Measurements from ENCODE around the gene GRB2.
"Not testable (repeated sequence)": the region's sequence is repeated elsewhere in the genome, so short reads cannot be mapped to it uniquely, and the experiment has no call there.

The GRB2 gene

DNA sequence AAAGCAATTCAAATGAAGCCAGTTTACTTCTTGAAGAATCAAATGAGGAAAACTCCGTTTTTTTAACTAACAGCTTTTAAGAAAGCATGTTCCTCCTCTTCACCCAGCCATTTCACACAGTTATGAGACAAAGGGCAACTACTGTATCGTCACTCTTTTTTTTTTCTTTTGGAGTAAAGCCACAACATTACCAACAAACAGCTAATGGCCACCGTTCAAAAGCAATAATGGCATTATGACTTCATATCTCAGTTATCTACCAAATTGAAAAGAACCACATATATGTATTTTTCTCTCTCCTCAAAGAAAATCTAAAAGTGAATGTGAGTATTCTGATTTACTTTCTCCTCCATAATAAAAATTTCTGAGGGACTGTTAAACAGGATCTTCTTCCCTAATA, 14.5 kb downstream of the GRB2 start:
- H3K9ac ChIP-seq = no peak overlapping the region
- peaks cover 29% of the 10 kb centered on the region for H3K4me1 ChIP-seq
- H3K27ac ChIP-seq = no peak overlapping the region
- peaks cover 65% of the 10 kb centered on the region for H3K36me3 ChIP-seq
- H3K27me3 ChIP-seq = no peaks in the 10 kb centered on the region
- no peak for TF ChIP-seq Cebpa-rat (IDR thresholded peaks at IDR 0.05)
- H3K4me2 ChIP-seq = no peak overlapping the region
- H4K20me1 ChIP-seq = peaks cover 100% of the 10 kb centered on the region
- no peaks in the 10 kb centered on the region for H3K9me3 ChIP-seq
- no peak overlapping the region for H3K4me3 ChIP-seq

DNA sequence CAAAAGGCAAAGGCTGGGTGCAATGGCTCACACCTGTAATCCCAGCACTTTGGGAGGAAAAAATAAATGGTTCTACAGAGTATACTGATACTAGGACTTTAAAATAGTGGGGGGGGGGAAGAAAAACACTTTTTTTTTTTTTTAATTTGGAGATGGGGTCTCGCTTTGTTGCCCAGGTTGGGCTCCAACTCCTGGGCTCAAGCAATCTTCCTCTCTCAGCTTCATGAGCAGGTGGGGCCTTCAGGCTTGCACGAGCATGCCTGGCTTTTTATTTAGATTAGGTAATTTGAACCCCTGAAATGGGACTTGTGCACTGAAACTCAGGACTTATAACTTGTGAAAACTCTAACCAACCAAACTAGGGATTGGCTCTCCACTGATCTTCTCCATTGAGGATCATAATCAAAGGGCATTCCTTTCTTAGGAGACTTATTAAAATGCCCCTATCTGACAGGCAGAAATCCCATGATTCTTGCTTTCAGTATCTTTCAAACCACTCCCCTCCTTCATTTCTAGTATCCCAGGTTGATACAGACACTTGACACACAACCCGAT, 16.9 kb downstream of the GRB2 start:
- Histone ChIP-seq H3K27me3 (no peaks in the 10 kb centered on the region), H3K4me2 (no peak overlapping the region), H3K4me3 (no peak overlapping the region), H3K4me1 (peaks cover 11% of the 10 kb centered on the region), H3K36me3 (peaks cover 87% of the 10 kb centered on the region), H3K27ac (no peak overlapping the region), H3K9ac (no peak overlapping the region), H4K20me1 (peaks cover 100% of the 10 kb centered on the region), H3K9me3 (no peaks in the 10 kb centered on the region)
- no peak for TF ChIP-seq Cebpa-rat (IDR thresholded peaks at IDR 0.05)

DNA sequence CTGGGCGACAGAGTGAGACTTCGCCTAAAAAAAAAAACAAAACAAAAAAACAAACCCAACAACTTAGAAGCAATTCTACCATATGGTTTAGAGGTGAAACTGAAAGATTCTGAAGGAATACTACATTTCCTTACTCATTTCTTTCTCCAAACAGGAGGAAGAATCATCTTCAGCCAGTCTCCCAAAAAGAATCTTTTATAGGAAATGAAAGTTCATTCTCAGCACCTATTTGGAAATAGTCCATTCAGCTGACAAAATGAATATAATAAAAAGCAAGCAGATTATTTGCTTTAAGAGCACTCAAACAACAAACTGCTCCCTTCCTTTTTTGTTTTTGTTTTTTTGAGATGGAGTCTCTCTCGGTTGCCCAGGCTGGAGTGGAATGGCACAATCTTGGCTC, 17.7 kb downstream of the GRB2 start:
- Histone ChIP-seq H3K4me1 (peaks cover 3% of the 10 kb centered on the region), H3K36me3 (peaks cover 94% of the 10 kb centered on the region)
- no peak for TF ChIP-seq Cebpa-rat (IDR thresholded peaks at IDR 0.05)

DNA sequence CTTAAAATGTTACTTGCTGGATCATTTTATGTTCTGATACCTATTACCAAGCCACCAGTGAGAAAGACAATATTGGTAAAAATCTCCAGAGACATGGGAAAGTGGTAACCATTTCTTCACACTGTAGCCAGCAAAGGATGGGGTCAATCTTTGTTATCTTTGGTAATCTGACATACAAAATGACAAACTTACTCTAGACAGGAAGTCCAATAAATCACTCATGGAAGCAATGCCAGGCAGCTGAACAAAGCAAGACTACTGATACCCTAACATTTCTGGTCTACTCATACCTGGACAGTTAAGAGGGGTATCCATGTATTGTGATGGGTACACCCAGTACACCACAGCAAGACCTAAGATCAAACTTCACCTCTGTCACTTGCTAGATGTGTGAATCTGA, 19.0 kb downstream of the GRB2 start:
- H3K36me3 ChIP-seq = peaks cover 84% of the 10 kb centered on the region
- no peak overlapping the region for H3K4me2 ChIP-seq
- no peaks in the 10 kb centered on the region for H3K27me3 ChIP-seq
- no peak overlapping the region for H3K4me3 ChIP-seq
- H3K4me1 ChIP-seq = no peaks in the 10 kb centered on the region
- no peak for TF ChIP-seq Cebpa-rat (IDR thresholded peaks at IDR 0.05)
- no peak overlapping the region for H3K9ac ChIP-seq
- H4K20me1 ChIP-seq = peaks cover 100% of the 10 kb centered on the region
- peaks cover 15% of the 10 kb centered on the region; the same call in 1 of the 2 replicates for H3K9me3 ChIP-seq
- no peak overlapping the region for H3K27ac ChIP-seq

More for the DNA sequence above, 17.7 kb downstream of the GRB2 start:
- Histone ChIP-seq H3K27me3 (no peaks in the 10 kb centered on the region), H3K4me2 (no peak overlapping the region), H4K20me1 (peaks cover 100% of the 10 kb centered on the region), H3K9ac (no peak overlapping the region), H3K4me3 (no peak overlapping the region), H3K9me3 (peaks cover 4% of the 10 kb centered on the region; the same call in 1 of the 2 replicates), H3K27ac (no peak overlapping the region)

DNA sequence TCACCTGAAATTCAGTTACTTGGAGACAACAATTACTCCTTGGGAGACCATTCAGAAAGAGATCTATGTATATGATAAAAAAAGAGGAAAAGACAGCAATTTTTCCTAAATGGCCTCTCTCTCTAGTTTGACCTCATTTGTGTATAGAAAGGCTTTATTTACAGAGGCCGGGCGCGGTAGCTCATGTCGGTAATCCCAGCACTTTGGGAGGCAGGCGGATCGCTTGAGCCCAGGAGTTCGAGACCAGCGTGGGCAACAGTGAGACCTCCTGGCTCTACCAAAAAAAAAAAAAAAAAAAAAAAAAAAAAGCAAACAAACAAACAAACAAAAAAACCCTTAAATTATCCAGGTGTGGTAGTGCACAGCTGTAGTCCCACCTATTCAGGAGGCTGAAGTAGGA, 20.7 kb downstream of the GRB2 start:
- Histone ChIP-seq H3K9ac (no peak overlapping the region), H3K4me2 (no peak overlapping the region), H3K4me1 (no peaks in the 10 kb centered on the region), H4K20me1 (peaks cover 100% of the 10 kb centered on the region), H3K36me3 (peaks cover 68% of the 10 kb centered on the region), H3K9me3 (peaks cover 15% of the 10 kb centered on the region; the same call in 1 of the 2 replicates), H3K27me3 (no peaks in the 10 kb centered on the region), H3K27ac (no peak overlapping the region), H3K4me3 (no peak overlapping the region)
- no peak for TF ChIP-seq Cebpa-rat (IDR thresholded peaks at IDR 0.05)

DNA sequence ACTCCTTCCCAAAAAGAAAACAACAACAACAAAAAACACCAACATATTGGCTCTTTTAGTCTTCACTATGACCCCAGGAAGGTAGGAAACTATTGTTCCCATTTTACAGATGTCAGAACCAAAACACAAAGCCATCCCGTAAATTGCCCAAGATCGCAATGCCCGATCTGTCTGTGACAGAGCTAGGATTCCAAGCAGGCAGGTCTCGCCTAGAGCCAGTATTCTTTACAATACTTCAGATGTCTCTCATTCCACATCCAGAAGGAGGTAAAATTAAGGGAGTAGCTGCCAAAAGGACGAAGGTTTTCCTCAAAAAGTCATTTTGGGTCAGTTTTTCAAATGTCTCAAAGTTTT, 21.7 kb downstream of the GRB2 start:
- H3K4me2 ChIP-seq = no peak overlapping the region
- no peak overlapping the region for H3K4me3 ChIP-seq
- H4K20me1 ChIP-seq = peaks cover 100% of the 10 kb centered on the region
- TF ChIP-seq Cebpa-rat (IDR thresholded peaks at IDR 0.05) = no peak
- no peak overlapping the region for H3K9ac ChIP-seq
- peaks cover 15% of the 10 kb centered on the region; the same call in 1 of the 2 replicates for H3K9me3 ChIP-seq
- H3K4me1 ChIP-seq = no peaks in the 10 kb centered on the region
- peaks cover 61% of the 10 kb centered on the region for H3K36me3 ChIP-seq
- H3K27me3 ChIP-seq = no peaks in the 10 kb centered on the region
- H3K27ac ChIP-seq = no peak overlapping the region

DNA sequence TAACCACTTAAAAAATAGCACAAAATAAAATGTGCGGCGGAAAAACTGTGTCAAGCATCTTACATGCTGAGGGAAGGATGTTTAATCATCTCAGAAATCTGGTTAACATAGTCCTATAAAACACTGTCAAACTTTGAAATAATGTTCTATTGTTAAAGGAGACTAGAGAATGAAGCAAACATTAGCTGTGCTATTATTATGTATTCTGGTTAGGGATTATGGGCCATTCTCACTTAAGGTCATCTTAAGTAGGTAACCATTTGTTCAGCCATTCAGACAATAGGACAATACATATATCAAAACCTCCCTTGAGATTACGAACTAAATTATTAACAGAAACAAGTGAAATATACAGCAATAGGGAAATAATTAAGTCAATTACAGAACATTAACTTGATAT, 24.7 kb downstream of the GRB2 start:
- Histone ChIP-seq H3K27ac (no peak overlapping the region), H3K4me3 (no peak overlapping the region), H3K9me3 (peaks cover 15% of the 10 kb centered on the region; the same call in 1 of the 2 replicates), H3K27me3 (no peaks in the 10 kb centered on the region), H3K9ac (no peak overlapping the region), H3K4me1 (peaks cover 14% of the 10 kb centered on the region), H4K20me1 (peaks cover 99% of the 10 kb centered on the region), H3K36me3 (peaks cover 60% of the 10 kb centered on the region), H3K4me2 (no peak overlapping the region)
- TF ChIP-seq Cebpa-rat (IDR thresholded peaks at IDR 0.05) = no peak

DNA sequence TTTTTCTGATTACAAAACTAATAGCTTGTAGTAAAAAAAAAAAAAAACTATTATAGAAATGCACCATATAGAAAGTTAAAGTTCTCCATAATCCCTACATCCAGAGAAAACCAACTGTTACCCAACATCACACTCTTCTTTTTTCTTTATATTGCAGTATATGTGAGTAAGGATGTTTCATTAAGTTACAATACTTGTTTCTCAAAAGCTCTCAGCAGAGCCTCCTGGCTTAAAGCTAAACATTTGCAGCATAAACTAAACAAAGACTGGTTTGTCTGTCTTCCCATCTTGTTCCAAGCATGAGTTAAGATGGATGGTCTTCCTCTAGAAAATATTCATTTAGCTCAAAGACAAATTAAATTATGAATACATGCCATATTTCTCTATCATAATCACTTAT, 25.2 kb downstream of the GRB2 start:
- Histone ChIP-seq H3K4me1 (peaks cover 14% of the 10 kb centered on the region), H3K9ac (no peak overlapping the region), H3K27me3 (no peaks in the 10 kb centered on the region), H3K4me2 (no peak overlapping the region), H3K4me3 (no peak overlapping the region), H4K20me1 (peaks cover 98% of the 10 kb centered on the region), H3K36me3 (peaks cover 60% of the 10 kb centered on the region), H3K9me3 (peaks cover 15% of the 10 kb centered on the region; the same call in 1 of the 2 replicates), H3K27ac (no peak overlapping the region)
- TF ChIP-seq Cebpa-rat (IDR thresholded peaks at IDR 0.05) = no peak

DNA sequence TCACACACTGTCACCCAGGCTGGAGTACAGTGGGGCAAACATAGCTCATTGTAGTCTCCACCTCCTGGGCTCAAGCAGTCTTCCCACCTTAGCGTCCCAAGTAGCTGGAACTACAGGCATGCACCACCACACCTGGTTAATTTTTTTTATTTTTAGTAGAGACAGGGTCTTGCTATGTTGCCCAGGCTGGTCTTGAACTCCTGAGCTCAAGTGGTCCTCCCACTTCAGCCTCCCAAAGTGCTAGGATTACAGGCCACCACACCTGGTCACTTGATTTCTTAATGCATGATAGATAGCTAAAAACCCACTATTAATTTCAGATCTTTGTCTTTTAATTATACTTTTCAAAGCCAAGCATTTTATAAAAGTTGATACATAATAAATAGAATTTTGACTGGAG, 26.1 kb downstream of the GRB2 start:
- H4K20me1 ChIP-seq = peaks cover 98% of the 10 kb centered on the region
- H3K4me3 ChIP-seq, H3K4me2 ChIP-seq, H3K27ac ChIP-seq, H3K9ac ChIP-seq, H3K27me3 ChIP-seq: not testable (repeated sequence)
- peaks cover 14% of the 10 kb centered on the region for H3K4me1 ChIP-seq
- H3K36me3 ChIP-seq = peaks cover 60% of the 10 kb centered on the region
- H3K9me3 ChIP-seq = peaks cover 15% of the 10 kb centered on the region; the same call in 1 of the 2 replicates

DNA sequence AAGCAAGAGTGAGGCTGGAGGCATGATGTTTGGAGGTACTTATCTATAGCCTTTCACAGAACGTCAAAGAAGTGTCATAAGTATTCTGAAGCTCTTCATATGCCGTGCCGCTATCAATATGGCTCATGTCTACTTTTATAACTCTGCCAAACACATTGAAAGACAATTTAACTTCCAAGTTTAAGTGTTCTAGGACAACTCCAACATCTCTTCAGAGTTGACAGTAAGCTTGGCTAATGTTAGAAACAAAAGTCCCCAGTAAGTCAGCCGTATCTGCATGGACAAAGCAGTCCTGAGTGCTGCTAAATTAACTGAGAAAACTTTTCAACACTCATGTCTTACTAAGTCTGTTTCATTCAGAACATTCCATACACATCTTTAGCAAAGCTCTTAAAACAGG, 32.2 kb downstream of the GRB2 start:
- Histone ChIP-seq H3K36me3 (peaks cover 82% of the 10 kb centered on the region), H3K4me1 (peaks cover 37% of the 10 kb centered on the region)

DNA sequence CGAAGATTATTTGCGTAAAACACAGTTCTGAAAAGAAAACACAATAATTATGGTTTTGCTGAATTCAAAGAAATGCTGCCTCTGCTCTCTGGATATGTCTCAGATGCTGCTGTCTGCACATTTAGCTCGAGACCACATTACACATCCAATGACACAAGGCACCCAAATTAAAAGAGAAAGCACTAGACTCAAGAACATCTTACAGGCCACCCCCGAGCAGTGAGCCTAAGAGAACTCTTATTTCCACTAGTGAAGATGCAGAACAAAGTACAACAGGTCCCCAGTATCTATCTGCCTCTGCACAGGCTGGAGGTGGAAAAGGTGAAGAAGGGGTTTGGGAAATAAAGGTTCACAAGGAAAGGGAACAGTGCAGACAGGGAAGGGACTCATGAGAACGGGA, 33.5 kb downstream of the GRB2 start:
- H3K4me1 ChIP-seq = peaks cover 40% of the 10 kb centered on the region
- no peak overlapping the region; the same call in 1 of the 2 replicates for H3K4me2 ChIP-seq
- H3K9me3 ChIP-seq = no peaks in the 10 kb centered on the region
- no peak overlapping the region for H3K9ac ChIP-seq
- no peak overlapping the region for H3K27ac ChIP-seq
- no peaks in the 10 kb centered on the region for H3K27me3 ChIP-seq
- peaks cover 98% of the 10 kb centered on the region for H4K20me1 ChIP-seq
- no peak overlapping the region for H3K4me3 ChIP-seq
- H3K36me3 ChIP-seq = peaks cover 75% of the 10 kb centered on the region
- TF ChIP-seq Cebpa-rat (IDR thresholded peaks at IDR 0.05) = no peak

More for the DNA sequence above, 32.2 kb downstream of the GRB2 start:
- no peak overlapping the region for H3K27ac ChIP-seq
- H3K9me3 ChIP-seq = no peaks in the 10 kb centered on the region
- H4K20me1 ChIP-seq = peaks cover 98% of the 10 kb centered on the region
- H3K9ac ChIP-seq = no peak overlapping the region
- no peak for TF ChIP-seq Cebpa-rat (IDR thresholded peaks at IDR 0.05)
- H3K4me2 ChIP-seq = no peak overlapping the region
- H3K27me3 ChIP-seq = no peaks in the 10 kb centered on the region
- no peak overlapping the region for H3K4me3 ChIP-seq
